Hematopoietic multipotent progenitor cell treated with erythropoietin and hydrocortisone succinate and interleukin-3 and kit ligand, for 4 days (in vitro differentiated cells): ENCODE results near the gene ELMO1.

Source experiments
- DNase-seq: peaks from one replicate; pipeline ENCODE4 v3.0.0-alpha.2; 2015

Gene ELMO1

DNA sequence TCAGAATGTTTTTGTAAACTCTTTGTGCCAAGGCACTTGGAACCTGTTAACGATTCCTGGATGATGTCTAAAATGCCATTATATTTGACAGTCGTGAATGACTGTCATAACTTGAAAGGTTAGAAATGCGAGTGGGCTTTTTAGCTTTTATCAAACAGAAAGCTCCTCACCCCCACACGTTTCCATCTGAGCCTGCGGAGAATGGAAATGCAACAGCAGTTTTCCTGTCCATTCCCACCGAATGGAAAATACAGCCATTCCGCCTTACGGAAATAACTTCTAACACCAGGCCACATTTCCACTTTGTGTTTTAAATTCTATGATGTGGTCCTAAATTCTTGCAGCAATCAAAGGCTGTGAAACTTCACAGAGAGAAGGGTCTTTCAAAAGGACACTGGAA is 83.8 kb downstream of the ELMO1 start:
- DNase-seq = no peak

DNA sequence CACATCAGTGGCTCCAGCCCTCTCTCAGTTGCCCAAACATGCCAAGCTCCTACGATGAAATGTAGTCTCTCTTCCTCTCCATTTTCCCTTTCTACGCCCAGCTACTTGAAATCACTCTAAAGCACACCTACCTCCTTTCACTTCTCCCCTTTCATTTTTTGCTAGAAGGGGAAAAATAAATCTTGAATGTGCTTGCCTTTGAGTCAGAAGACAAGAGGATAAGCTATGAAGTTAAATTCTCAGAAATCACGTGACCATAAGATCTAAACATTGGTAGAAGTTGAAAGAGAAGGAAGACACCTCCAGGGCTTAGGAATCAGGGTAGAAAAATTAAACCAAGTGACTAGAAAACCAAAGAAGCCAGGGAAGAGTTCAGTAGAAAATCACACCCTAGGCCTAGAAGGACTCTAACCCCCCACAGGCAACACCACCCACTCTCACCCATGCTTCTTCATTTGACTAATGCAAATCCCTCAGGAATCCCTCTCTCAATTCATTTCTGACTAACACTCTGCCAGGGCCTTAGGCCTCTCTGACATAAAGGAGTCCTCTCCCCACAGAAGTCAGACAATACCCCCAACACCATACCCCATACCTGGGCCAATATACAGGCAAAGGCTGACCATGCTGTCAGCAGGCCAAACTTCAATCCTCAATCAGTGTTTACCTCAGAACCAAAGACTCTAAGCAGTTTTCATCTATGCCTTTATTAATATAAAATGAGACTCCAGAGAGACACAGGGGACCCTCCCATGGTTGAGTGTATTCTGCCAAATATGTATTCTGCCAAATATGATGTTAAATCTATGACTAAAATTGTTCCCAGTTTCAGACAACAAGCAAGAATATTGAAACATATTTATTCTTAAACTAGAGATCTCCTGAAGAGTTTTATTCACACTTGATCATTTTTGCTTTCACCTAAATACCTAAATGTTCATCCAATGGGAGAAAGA is 84.8 kb downstream of the ELMO1 start:
- no peak for DNase-seq

DNA sequence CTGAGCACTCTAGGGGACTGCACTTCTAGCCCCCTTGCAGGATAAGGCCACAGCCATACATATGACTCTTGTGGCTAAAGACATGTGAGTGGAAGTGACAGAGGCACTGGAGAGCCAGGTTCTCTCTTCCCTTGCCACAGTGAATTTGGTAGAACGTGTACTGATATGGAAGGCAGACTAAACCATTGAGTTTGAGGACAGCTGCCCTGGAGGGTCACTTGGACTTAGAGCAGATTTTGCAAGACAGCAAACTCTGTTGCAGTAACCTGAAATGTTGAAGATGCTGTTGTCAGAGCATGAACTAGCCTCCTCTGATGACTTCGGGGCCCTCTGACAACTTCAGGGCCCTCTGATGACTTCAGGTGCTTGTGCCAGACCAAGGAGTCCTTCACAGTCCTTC is 85.9 kb downstream of the ELMO1 start:
- DNase-seq = no peak

DNA sequence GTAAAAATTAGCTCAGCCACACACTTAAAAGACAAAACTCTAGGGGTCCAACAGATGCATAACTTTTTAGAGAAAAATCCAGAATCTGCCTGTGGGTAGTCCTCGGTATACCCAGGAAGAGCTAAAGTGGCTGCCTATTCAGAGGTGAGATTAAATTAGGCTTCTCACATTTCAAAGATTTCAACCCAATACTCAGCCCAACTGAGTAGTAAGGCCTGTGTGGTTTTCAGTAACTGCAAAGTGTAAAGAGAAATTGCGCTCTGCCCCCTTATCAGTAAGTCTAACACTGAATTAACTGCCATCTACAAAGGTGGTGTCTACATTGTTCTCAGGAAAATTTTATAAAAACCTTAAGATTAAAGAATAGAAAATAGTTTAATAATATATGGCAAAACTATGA is 88.2 kb downstream of the ELMO1 start:
- DNase-seq = peak; percentile 68

GRCh38 chr7:37359662-37360444 is 88.8 kb downstream of the ELMO1 start:
- DNase-seq = no peak

- no peak for DNase-seq
Measured at GRCh38 chr7:37359180-37359579, 89.5 kb downstream of the ELMO1 start.

GRCh38 chr7:37357637-37357996 is 91.0 kb downstream of the ELMO1 start:
- peak; percentile 93 for DNase-seq

DNA sequence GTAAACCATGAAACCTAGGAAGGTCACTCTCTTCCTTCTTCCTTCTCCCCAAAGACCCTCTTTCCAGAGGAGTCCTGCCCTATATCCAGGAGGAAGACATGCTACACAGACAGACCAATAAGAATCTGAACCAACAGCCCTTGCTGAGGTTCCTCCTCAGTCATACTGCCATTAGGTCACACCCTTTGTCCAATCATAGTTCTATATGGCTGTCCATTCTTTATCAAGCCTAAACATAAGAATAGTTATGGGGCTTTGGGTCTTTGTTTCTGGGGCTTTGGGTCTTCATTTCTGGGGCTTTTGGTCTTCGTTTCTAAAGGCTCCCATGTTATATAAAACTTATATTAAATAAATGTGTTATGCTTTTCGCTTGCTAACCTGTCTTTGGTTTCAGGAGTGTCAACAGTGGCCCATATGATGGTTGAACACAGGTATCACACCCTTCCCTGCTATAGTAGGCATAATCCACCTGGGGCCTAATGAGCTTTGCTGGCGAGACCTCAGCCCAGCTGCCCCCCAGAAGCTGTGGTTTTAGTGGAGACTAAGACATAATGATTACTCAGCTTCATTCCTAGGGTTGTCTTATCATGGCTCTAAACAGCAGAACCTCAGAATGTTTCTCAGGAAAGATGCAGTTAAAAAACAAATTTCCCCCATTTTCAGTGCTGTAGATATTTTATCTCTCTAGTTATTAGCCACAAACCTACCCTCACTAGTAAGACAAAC is 91.6 kb downstream of the ELMO1 start:
- peak; percentile 78 for DNase-seq

DNA sequence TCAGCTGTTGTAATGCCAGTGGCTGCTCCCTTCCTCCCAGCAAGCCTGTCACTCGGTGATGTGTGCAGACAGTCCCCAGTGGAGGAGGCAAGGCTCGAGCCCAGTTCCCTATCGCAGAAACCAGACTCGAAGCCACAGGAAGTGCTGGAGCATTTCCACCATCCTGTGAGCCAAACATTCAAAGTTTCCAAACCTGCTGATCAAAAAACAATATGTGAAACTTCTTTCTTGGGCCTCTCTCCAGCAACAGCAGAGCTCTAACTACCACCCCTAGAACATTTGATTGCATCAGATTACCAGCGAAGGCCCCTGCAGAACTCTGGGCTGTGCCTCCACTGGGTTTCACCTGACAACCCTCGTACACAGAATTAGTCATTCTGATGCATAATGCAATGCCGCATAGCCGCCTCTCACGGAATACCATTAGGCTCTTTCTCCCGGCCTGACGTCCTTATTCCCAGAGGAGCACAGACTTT is 94.0 kb downstream of the ELMO1 start:
- peak; percentile 96 for DNase-seq

GRCh38 chr7:37353949-37354655 is 94.6 kb downstream of the ELMO1 start:
- DNase-seq = no peak

DNA sequence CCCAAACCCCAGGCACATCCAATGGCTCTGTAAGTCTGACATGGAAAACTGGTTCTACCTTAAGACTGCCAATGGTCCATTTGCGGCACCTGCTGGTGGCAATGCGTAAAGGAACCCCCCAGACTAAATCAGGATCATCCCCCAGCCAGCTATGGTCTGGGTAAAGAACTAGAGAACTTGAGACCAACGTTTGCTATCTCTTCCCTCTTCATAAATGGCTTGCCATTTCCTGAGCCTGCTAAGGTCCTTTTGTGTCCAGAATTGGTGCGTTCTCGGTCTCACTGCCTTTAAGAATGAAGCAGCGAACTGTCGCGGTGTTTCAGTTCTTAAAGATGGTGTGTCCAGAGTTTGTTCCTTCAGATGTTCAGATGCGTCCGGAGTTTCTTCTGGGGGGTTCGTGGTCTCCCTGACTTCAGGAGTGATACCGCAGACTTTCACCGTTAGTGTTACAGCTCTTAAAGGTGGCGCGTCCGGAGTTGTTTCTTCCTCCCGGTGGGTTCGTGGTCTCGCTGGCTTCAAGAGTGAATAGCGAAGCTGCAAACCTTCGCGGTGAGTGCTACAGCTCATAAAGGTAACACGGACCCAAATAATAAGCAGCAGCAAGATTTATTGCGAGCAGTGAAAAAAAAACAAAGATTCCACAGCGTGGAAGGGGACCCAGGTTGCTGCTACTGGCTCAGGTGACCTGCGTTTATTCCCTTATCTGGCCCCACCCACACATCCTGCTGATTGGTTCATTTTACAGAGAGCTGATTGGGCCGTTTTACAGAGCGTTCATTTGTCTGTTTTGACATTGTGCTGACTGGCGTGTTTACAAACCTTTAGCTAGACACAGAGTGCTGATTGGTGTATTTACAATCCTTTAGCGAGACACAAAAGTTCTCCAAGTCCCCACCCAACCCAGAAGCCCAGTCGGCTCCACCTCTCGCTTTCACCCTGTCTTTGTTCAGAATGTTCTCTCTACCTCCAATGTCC is 95.4 kb downstream of the ELMO1 start:
- DNase-seq = peak; percentile 92

DNA sequence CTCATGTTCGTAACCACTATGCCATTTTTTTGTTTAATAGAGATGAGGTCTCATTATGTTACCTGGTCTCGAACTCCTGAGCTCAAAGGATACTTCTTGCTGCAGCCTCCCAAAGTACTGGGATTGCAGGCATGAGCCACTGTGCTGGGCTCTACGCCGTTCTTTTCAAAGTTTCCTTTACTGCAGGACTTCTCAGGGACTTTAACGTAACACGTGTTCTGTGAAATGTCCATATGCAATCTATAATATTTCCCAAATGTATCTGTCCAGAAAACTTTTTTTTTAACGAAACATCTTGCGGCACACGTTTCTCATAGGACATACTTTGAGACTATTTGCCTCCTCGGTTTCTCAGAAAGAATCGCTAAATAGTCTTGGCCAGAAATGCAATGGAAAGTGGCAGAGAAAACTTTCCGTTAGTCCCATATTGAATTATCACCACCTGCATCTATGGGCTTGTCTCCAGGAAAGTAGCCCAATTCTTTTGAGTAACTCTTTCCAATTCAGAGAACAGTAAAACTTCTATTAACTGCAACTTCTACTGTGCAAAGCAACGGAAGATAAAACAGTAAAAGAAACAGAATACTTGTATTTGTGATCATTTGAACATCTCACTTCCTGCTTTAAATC is 96.3 kb downstream of the ELMO1 start:
- DNase-seq = peak; percentile 38

GRCh38 chr7:37351716-37352115 is 96.9 kb downstream of the ELMO1 start:
- peak; percentile 66 for DNase-seq

DNA sequence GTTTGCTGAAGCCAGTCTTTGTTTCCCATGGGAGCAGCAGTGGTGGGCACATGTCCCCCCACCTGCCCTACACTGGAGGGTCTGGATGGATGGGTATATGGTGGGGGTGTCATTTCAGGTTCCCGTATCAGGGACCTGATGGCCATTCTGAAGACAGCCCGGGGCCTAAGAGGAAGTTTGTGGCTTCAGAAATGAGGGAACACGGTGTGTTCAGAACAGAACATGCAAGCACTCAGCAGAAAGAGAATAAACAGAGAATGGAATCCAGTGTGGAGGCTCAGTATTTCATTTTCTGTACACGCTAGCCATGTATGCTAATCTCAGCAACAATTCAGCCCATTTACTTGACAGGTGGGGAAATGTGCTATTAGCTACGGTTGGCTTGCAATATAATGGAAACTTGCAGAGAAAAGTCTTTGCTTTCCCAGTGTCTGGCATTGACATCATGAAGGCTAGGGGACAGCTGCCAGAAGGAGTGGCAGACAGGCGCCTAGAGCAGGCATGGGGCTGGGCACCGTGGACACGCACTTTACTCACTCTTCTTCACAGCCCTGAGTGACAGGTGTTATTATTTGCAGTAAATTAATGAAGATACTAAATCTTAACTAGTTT is 98.6 kb downstream of the ELMO1 start:
- DNase-seq = peak; percentile 72

DNA sequence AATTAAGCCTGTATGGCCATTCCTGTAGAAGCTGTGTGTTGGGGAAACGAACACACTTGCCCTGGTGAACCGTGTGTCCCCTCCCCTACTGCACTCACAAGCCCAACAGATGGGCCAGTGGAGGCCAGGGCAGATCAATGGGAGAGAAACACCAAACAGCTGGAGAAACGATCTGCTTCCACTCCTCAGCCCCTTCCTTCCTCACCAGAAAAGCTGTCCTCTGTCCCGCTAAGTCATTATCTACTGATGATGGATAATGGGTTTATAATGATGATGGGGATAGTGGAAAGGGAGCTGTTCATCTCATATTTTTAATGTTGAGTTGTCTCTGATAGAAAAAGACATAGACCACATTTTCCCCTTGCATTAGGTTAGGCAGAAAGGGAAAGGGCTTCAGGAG is 99.7 kb downstream of the ELMO1 start:
- DNase-seq = no peak

- no peak for DNase-seq
Measured at GRCh38 chr7:37346761-37347160, 101.9 kb downstream of the ELMO1 start.

DNA sequence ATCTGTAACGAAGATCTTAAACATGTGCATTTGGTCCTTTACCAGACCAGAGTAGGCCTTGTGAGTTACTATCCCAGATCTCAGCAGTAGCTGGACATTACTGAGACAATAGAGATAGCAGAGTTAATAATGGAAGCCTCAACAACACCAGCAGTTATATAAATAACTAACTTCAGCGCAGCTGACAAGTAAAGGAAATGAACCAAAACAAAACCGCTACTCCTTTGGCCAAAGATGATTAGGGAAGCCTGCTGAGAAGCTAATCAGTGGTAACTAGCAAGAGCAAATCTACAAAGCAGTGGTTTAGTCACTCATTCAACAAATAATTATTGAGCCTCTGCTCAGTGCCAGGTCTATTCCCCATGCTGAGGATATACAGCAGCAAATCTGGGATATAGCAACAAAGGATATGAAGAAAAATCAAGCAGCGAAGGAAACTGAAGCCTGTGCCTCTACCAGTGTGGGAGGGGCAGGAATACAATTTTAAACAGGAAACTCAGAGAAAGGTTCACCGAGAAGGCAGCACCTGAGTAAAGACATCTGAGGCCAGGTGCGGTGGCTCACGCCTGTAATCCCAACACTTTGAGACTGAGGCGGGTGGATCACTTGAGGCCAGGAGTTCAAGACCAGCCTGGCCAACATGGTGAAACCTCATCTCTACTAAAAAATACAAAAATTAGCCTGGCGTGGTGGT is 103.6 kb downstream of the ELMO1 start:
- peak; percentile 82 for DNase-seq

GRCh38 chr7:37342688-37343471 is 105.8 kb downstream of the ELMO1 start:
- peak; percentile 94 for DNase-seq

GRCh38 chr7:37342176-37342687 is 106.4 kb downstream of the ELMO1 start:
- peak; percentile 47 for DNase-seq
